Activated T-cell treated with anti-CD3 and anti-CD28 coated beads for 4 hours (primary cell): ENCODE measurements around the gene DCLK1.

Experiments
- DNase-seq: peaks from one replicate; pipeline ENCODE4 v3.0.0-alpha.2; 2020

Gene DCLK1

DNA sequence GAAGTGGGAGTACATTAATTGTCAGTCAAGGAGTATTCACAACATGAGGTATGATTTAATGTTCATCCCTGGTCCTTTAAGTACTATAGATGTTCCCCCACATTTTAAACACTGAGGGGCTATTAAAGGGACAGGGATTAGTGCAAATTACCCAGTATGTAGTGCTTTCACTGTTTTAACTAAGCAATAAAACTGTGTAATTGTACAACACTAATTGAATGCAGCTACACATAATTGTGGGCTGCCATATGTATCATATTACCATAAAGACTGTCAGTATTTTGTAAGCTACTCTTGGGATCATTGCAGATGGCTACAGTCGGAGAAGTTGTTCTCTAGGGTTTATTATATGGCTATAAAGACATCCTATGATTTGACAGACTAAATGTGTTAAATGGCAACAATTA is 316.6 kb downstream of the DCLK1 start:
- DNase-seq = no peak

- DNase-seq = no peak
Observed at GRCh38 chr13:35812736-35813135, 318.4 kb downstream of the DCLK1 start.

- no peak for DNase-seq
Observed at GRCh38 chr13:35810321-35810720, 320.9 kb downstream of the DCLK1 start.

GRCh38 chr13:35808846-35809245 is 322.3 kb downstream of the DCLK1 start:
- no peak for DNase-seq

GRCh38 chr13:35804901-35805300 is 326.3 kb downstream of the DCLK1 start:
- no peak for DNase-seq

GRCh38 chr13:35797991-35798390 is 333.2 kb downstream of the DCLK1 start:
- no peak for DNase-seq

DNA sequence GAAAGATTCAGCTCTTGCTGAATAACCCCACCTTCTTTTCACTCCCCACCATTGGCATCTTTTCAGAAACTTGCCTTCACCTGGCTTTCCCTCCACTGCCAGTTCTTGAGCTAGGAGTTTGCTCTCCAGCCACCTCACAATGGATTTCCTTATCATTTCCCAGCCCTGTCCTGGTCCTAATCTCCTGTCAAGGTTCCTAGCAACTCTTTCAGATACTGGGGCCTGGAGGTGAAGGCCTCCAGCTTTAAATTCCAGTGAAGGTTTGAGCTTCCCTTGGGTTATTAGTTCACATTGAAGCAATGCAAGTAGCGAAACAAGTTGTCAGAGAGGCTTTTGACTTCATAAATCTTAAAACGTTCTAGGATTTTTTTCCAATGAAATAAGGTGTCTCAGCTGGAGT is 333.9 kb downstream of the DCLK1 start:
- DNase-seq = no peak

- DNase-seq = no peak
Observed at GRCh38 chr13:35796623-35797022, 334.6 kb downstream of the DCLK1 start.

- DNase-seq = no peak
Observed at GRCh38 chr13:35794734-35795389, 336.3 kb downstream of the DCLK1 start.

GRCh38 chr13:35793823-35794222 is 337.4 kb downstream of the DCLK1 start:
- no peak for DNase-seq

DNA sequence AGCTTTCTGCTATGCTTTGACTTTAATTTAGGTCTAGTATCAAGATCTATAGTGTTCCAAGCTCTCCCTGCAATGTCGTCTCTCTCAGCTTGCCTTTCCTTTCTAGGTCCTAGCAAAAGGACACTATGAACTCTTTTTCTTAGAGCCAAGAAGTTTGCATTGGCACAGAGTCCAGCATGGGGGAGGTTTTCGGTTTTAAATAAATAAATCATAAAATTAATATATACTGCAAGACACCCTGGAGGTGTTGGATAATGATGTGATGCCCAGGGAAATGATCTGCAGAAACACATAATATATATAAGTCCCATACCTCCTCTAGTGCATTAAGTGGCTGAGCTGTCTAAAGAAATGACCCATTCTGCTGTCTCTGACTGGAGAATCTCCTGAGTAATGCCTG is 338.3 kb downstream of the DCLK1 start:
- no peak for DNase-seq

GRCh38 chr13:35792021-35792420 is 339.2 kb downstream of the DCLK1 start:
- no peak for DNase-seq

DNA sequence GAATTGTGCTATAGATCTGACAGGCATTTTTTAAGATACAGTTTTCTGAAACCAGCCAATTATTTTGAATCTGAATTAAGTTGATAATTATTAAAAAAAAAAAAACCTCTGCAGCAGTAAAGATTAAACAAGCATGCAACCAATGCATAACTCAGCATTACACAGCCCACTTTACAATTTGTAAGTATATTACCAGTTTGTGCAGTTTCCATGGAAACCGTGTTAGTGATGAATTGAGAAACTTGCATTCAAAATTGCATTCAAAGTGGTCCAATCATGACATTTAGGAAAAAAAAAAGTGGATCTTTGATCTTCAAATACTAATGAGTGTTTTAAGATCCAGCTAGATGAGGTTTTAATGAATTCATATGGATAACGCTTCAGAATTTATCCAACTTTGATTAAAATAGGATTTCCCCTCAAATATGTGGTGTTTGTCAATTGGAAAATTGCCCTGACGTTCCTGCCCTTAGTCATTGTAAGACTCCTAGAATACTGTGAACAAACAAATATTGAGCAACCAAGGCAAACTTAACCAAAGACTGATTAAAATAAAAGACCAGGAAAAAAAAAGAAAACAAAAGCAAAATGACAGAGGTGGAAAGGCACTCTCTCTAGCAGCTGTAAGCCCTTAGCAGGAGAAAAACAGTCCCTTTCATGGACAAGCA is 339.9 kb downstream of the DCLK1 start:
- no peak for DNase-seq

DNA sequence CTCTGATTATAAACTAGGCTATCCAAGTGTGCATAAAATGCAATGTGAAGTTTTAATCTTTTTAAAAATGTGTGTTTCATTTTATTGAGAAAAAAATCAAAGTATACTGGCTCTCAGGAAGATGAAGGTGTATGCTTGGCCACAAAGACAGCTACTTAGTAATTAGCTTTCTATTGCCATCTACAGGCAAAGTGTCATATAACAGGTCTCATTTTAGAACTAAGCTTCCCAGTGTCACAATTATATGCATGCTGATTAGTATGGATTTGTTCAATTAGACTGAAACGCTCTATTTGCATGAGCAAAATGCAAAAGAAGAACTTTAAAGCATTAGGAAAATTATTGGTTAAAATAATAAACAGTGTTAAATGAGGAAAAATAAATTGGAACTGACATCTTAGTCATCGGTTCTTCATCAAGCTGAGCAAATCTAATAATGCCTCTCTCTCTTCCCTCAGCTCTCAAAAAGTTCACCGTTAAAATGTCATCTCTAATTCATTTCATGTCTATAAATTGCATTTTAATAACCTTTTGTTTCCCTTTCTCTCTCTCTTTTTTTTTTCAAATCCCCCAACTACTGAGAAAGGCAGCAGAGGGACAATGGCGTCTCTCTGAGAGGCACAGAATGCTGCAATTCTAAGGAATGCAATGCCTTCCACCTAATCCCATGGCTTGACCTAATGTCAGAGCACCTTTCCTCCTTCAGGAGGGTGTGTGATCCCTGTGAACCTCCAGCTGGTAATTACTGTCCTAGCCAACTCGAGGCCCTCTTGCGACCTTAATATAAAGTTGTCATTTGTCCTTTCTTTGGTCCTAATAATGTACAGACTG is 341.6 kb downstream of the DCLK1 start:
- no peak for DNase-seq

DNA sequence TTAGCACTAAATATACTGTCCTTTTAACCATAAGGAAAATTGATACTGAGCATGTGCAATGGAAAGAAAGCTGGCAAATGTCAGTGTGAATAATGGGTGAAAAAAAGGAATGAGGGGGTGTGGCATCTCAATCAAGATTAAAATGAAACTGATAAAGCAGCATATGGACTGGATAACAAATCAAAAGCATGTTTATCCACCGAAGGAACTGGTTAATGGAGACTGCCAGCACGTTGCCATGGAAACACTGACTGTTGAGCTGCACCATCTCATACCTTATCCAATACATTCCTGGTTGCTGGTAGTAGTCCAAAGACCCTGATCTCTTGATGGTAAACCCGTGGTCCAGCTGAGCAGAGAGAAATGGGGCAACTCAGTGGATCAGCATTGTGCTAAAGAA is 343.2 kb downstream of the DCLK1 start:
- no peak for DNase-seq

DNA sequence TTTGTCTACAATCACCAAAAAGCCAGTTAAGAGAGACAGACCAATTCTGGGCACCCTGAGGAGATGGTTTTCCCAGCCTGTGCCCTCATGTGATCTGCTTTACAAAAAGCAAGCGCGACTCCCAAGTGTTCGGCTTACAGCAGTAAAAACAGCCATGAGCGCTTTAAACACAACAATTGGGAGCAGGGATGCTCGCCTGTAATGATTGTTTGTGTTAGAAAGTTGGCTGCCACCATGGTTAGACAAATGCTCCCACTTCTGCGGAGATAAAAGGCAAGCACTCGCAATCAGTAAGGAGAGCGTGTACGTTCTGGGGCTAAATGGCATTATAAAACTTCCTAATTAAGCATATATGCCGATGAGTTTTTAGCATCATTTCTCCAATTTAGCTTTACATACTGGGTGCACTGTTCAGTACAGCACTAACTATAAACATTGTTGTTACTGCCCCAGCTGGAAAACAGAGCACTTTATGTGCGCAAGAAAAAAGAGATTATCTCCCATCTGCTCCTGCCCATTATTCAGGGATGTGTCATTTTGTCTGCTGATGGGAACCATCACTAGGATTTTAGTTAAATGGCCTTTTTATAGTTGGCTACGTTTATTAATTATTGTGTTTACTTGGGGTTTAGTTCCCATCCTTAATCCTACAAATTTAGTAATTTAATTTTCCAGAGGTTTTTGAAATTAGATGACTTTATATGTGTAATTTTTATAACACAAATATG is 345.4 kb downstream of the DCLK1 start:
- no peak for DNase-seq

- no peak for DNase-seq
Observed at GRCh38 chr13:35784286-35784951, 346.8 kb downstream of the DCLK1 start.

- no peak for DNase-seq
Observed at GRCh38 chr13:35782793-35783192, 348.4 kb downstream of the DCLK1 start.

- no peak for DNase-seq
Observed at GRCh38 chr13:35781036-35782000, 349.9 kb downstream of the DCLK1 start.

- no peak for DNase-seq
Observed at GRCh38 chr13:35780613-35781012, 350.6 kb downstream of the DCLK1 start.

DNA sequence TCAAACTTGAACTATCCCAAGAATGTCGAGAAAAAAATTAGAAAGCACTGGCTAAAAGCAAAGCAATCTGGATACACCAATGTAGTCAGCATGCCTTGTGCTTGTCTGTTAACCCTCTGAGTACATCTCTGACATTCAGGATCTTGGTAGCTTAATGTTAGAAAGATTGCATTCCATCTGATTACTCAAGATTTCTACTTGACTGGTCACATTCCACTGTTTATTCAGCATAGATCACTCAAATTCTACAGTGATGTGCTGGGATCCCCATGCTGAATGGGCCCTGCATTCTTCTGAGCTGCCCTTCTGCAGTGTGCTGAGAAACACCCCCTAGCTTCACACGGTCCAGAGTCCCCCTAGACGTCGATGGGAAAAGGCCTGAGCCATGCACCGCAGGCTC is 359.3 kb downstream of the DCLK1 start:
- DNase-seq = no peak
